ENCODE data around the gene PER3. TPM values are rescaled to one million over a fixed set of nuclear protein-coding genes. Genes with fewer than 3 reads are reported as not detected.

Gene PER3
- total and polyA plus RNA-seq, 2 of the 8 experiments (the other 6 are each of a cell fraction or from before 2014, with no cell fraction given), result 8.3 to 9.3 TPM

DNA sequence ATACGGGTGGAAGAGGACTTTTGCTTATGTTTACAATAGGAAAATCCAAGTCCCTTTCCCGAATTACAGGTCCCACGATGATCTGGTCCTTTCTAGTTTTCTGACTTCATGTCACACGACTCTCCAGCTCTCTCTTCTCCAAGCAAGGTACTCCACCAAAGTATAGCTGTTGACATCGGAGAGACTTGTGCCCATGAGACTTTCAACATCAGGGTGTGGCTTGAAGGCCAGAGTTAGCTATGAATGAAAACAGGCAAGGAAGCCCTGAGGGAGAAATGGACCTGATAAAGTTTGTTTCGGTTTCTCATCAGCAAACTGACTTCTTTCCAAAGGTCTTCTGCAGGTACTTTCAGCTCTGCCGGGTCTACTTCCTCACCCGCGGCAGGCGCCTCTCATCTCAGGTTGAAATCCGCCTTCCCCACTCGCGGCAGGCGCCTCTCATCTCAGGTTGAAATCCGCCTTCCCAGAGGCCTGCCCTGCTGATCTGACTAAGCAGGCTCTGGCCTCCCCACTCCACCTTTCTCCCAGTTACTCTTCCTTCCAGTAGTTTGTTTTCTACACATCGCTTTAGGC lies 2.1 kb upstream of the PER3 start (continued):
- TF ChIP-seq, protein P1, sequence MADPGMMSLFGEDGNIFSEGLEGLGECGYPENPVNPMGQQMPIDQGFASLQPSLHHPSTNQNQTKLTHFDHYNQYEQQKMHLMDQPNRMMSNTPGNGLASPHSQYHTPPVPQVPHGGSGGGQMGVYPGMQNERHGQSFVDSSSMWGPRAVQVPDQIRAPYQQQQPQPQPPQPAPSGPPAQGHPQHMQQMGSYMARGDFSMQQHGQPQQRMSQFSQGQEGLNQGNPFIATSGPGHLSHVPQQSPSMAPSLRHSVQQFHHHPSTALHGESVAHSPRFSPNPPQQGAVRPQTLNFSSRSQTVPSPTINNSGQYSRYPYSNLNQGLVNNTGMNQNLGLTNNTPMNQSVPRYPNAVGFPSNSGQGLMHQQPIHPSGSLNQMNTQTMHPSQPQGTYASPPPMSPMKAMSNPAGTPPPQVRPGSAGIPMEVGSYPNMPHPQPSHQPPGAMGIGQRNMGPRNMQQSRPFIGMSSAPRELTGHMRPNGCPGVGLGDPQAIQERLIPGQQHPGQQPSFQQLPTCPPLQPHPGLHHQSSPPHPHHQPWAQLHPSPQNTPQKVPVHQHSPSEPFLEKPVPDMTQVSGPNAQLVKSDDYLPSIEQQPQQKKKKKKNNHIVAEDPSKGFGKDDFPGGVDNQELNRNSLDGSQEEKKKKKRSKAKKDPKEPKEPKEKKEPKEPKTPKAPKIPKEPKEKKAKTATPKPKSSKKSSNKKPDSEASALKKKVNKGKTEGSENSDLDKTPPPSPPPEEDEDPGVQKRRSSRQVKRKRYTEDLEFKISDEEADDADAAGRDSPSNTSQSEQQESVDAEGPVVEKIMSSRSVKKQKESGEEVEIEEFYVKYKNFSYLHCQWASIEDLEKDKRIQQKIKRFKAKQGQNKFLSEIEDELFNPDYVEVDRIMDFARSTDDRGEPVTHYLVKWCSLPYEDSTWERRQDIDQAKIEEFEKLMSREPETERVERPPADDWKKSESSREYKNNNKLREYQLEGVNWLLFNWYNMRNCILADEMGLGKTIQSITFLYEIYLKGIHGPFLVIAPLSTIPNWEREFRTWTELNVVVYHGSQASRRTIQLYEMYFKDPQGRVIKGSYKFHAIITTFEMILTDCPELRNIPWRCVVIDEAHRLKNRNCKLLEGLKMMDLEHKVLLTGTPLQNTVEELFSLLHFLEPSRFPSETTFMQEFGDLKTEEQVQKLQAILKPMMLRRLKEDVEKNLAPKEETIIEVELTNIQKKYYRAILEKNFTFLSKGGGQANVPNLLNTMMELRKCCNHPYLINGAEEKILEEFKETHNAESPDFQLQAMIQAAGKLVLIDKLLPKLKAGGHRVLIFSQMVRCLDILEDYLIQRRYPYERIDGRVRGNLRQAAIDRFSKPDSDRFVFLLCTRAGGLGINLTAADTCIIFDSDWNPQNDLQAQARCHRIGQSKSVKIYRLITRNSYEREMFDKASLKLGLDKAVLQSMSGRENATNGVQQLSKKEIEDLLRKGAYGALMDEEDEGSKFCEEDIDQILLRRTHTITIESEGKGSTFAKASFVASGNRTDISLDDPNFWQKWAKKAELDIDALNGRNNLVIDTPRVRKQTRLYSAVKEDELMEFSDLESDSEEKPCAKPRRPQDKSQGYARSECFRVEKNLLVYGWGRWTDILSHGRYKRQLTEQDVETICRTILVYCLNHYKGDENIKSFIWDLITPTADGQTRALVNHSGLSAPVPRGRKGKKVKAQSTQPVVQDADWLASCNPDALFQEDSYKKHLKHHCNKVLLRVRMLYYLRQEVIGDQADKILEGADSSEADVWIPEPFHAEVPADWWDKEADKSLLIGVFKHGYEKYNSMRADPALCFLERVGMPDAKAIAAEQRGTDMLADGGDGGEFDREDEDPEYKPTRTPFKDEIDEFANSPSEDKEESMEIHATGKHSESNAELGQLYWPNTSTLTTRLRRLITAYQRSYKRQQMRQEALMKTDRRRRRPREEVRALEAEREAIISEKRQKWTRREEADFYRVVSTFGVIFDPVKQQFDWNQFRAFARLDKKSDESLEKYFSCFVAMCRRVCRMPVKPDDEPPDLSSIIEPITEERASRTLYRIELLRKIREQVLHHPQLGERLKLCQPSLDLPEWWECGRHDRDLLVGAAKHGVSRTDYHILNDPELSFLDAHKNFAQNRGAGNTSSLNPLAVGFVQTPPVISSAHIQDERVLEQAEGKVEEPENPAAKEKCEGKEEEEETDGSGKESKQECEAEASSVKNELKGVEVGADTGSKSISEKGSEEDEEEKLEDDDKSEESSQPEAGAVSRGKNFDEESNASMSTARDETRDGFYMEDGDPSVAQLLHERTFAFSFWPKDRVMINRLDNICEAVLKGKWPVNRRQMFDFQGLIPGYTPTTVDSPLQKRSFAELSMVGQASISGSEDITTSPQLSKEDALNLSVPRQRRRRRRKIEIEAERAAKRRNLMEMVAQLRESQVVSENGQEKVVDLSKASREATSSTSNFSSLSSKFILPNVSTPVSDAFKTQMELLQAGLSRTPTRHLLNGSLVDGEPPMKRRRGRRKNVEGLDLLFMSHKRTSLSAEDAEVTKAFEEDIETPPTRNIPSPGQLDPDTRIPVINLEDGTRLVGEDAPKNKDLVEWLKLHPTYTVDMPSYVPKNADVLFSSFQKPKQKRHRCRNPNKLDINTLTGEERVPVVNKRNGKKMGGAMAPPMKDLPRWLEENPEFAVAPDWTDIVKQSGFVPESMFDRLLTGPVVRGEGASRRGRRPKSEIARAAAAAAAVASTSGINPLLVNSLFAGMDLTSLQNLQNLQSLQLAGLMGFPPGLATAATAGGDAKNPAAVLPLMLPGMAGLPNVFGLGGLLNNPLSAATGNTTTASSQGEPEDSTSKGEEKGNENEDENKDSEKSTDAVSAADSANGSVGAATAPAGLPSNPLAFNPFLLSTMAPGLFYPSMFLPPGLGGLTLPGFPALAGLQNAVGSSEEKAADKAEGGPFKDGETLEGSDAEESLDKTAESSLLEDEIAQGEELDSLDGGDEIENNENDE (IDR thresholded peaks at IDR 0.05; ENCODE audit: insufficient replicate concordance, low read length), result no peak
- no peak for TF ChIP-seq CEBPB (IDR thresholded peaks at IDR 0.05; ENCODE audit: low read depth, low read length)
- no peak for TF ChIP-seq SIN3A (conservative IDR thresholded peaks at IDR 0.05 in 1 of 2, IDR thresholded peaks at IDR 0.05 in 1 of 2; ENCODE audit: low read depth in 1 of 2, low read length in 2 of 2)
- TF ChIP-seq KDM1A (IDR thresholded peaks at IDR 0.05; ENCODE audit: borderline replicate concordance, low read length), result no peak
- TF ChIP-seq POLR2AphosphoS5 (IDR thresholded peaks at IDR 0.05; ENCODE audit: low read depth, low read length), result no peak
- no peak for TF ChIP-seq CBX5 (IDR thresholded peaks at IDR 0.05; ENCODE audit: low read depth, low read length)
- no peak for TF ChIP-seq JUN (IDR thresholded peaks at IDR 0.05; ENCODE audit: low read depth, low read length)
- no peak for TF ChIP-seq KDM5A (IDR thresholded peaks at IDR 0.05; ENCODE audit: low read length)
- no peak for TF ChIP-seq RNF2 (IDR thresholded peaks at IDR 0.05; ENCODE audit: borderline replicate concordance, low read depth, low read length, missing control alignments, poor library complexity, severe bottlenecking)

Measured in H1 (cell line).